NB4 (cell line): ENCODE data around the gene ARMH4.

Experiments
- CTCF ChIP-seq: IDR thresholded peaks from one replicate; pipeline ENCODE4 v1.5.1; 2012; ENCODE audit warnings: low read depth, low read length
- MYC ChIP-seq: IDR thresholded peaks from 2 replicates; pipeline ENCODE4 v1.6.1; 2011; ENCODE audit warnings: low read depth, low read length
- POLR2A ChIP-seq: IDR thresholded peaks from 2 replicates; pipeline ENCODE4 v1.6.1; 2011; ENCODE audit warnings: mild to moderate bottlenecking; ENCODE audit not compliant: insufficient read length; ENCODE audit errors: extremely low read depth
- TF ChIP-seq, protein P1 (sequence below): IDR thresholded peaks from 2 replicates; pipeline ENCODE4 v1.6.1; 2011; ENCODE audit warnings: low read depth, low read length

DNA sequence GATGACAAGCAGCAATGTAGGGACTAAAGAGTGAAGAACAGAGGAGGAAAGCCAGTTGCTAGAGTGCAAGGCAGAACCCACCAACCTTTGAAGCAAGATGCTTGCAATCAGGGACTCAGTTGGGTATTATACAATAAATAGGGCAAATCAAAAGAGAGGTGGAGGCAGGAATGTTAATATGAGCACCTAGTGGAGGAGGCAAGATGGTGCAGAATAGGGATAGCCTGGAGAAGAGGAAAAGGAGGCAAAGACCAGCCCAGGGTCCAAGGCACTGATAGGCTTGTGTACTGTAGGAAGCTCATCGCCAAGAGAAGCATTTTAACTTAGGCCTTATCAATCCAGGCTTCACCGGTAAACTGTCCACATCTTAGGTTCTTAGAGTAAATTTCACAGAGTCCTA is 137.2 kb downstream of the ARMH4 start:
- TF ChIP-seq CTCF = no peak
- TF ChIP-seq, protein P1, sequence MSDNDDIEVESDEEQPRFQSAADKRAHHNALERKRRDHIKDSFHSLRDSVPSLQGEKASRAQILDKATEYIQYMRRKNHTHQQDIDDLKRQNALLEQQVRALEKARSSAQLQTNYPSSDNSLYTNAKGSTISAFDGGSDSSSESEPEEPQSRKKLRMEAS = no peak
- TF ChIP-seq POLR2A = no peak
- TF ChIP-seq MYC = no peak
